H9 (cell line): ENCODE measurements around the gene KIF9. TPM values are rescaled to one million over a fixed set of nuclear protein-coding genes. Genes with fewer than 3 reads are reported as not detected.
"Not testable (repeated sequence)": the region's sequence is repeated elsewhere in the genome, so short reads cannot be mapped to it uniquely, and the experiment has no call there.

Experiments
- DNase-seq: peaks from one replicate; pipeline ENCODE4 v3.0.0-alpha.2; 2017
- H2AFZ ChIP-seq: one replicate; pipeline ENCODE4 v1.6.1; 2013; ENCODE audit warnings: mild to moderate bottlenecking, low read length, control low read depth, moderate library complexity
- H2AK5ac ChIP-seq: 2 replicates; pipeline ENCODE4 v1.6.1; 2013; ENCODE audit warnings: low read length, control low read depth, mixed read lengths; ENCODE audit not compliant: insufficient read length
- H2BK120ac ChIP-seq: one replicate; pipeline ENCODE4 v1.6.1; 2013; ENCODE audit warnings: low read depth, mild to moderate bottlenecking, low read length, control low read depth, inconsistent platforms; ENCODE audit not compliant: poor library complexity, severe bottlenecking
- H2BK12ac ChIP-seq: 2 replicates; pipeline ENCODE4 v1.6.1; 2013; ENCODE audit warnings: low read length, control low read depth, mixed read lengths, low read depth; ENCODE audit not compliant: insufficient read length
- H2BK15ac ChIP-seq: 2 replicates; pipeline ENCODE4 v1.6.1; 2013; ENCODE audit warnings: low read depth, low read length, control low read depth
- H2BK20ac ChIP-seq: one replicate; pipeline ENCODE4 v1.6.1; 2013; ENCODE audit warnings: low read depth, mild to moderate bottlenecking, low read length, control low read depth, inconsistent platforms; ENCODE audit not compliant: poor library complexity, severe bottlenecking
- H2BK5ac ChIP-seq: 2 replicates; pipeline ENCODE4 v1.6.1; 2013; ENCODE audit warnings: low read length, control low read depth, mixed read lengths; ENCODE audit not compliant: insufficient read length
- H3K14ac ChIP-seq: 2 replicates; pipeline ENCODE4 v1.6.1; 2013; ENCODE audit warnings: low read length, control low read depth; ENCODE audit not compliant: insufficient read depth
- H3K18ac ChIP-seq: 2 replicates; pipeline ENCODE4 v1.6.1; 2013; ENCODE audit warnings: low read depth, mild to moderate bottlenecking, mixed read lengths, low read length, control low read depth; ENCODE audit not compliant: insufficient read length
- H3K23ac ChIP-seq: 2 replicates; pipeline ENCODE4 v1.6.1; 2013; ENCODE audit warnings: low read length, control low read depth, mixed read lengths, low read depth; ENCODE audit not compliant: insufficient read length
- H3K23me2 ChIP-seq: 2 replicates; pipeline ENCODE4 v1.6.1; 2013; ENCODE audit warnings: low read depth, mild to moderate bottlenecking, mixed read lengths, low read length, control low read depth; ENCODE audit not compliant: insufficient read length, poor library complexity, severe bottlenecking
- H3K27ac ChIP-seq: 2 replicates; pipeline ENCODE4 v1.5.1; 2013; ENCODE audit warnings: low read length, control low read depth, mixed read lengths, low read depth; ENCODE audit not compliant: insufficient read length
- H3K27me3 ChIP-seq: 2 replicates; pipeline ENCODE4 v1.6.1; 2013; ENCODE audit warnings: low read length, control low read depth, inconsistent platforms; ENCODE audit not compliant: insufficient read depth
- H3K4ac ChIP-seq: 2 replicates; pipeline ENCODE4 v1.6.1; 2013; ENCODE audit warnings: low read depth, mild to moderate bottlenecking, control low read depth, inconsistent platforms, low read length, moderate library complexity
- H3K4me1 ChIP-seq: 2 replicates; pipeline ENCODE4 v1.6.1; 2013; ENCODE audit warnings: low read length, control low read depth, inconsistent platforms; ENCODE audit not compliant: insufficient read depth
- H3K4me2 ChIP-seq: 2 replicates; pipeline ENCODE4 v1.6.1; 2013; ENCODE audit warnings: low read length, control low read depth, mixed read lengths; ENCODE audit not compliant: insufficient read length, insufficient read depth
- H3K56ac ChIP-seq: 2 replicates; pipeline ENCODE4 v1.6.1; 2013; ENCODE audit warnings: low read depth, mild to moderate bottlenecking, mixed read lengths, low read length, control low read depth; ENCODE audit not compliant: insufficient read length
- H3K79me1 ChIP-seq: 2 replicates; pipeline ENCODE4 v1.6.1; 2013; ENCODE audit warnings: low read depth, mild to moderate bottlenecking, moderate library complexity, low read length, control low read depth, inconsistent platforms; ENCODE audit not compliant: insufficient read depth, poor library complexity, severe bottlenecking
- H3K79me2 ChIP-seq: 2 replicates; pipeline ENCODE4 v1.6.1; 2013; ENCODE audit warnings: low read length, control low read depth, inconsistent platforms; ENCODE audit not compliant: insufficient read depth
- H3K9ac ChIP-seq: 2 replicates; pipeline ENCODE4 v1.6.1; 2013; ENCODE audit warnings: low read length, control low read depth, mixed read lengths; ENCODE audit not compliant: insufficient read length; ENCODE audit errors: extremely low read depth
- H3K9me3 ChIP-seq: one replicate; pipeline ENCODE4 v1.6.1; 2013; ENCODE audit warnings: low read depth, low read length, inconsistent platforms; ENCODE audit not compliant: control insufficient read depth
- H3T11ph ChIP-seq: one replicate; pipeline ENCODE4 v1.6.1; 2013; ENCODE audit warnings: mild to moderate bottlenecking, low read length, control low read depth, inconsistent platforms
- H4K20me1 ChIP-seq: one replicate; pipeline ENCODE4 v1.6.1; 2013; ENCODE audit not compliant: control insufficient read depth, insufficient read length, insufficient read depth
- H4K5ac ChIP-seq: 2 replicates; pipeline ENCODE4 v1.6.1; 2013; ENCODE audit warnings: low read depth, mild to moderate bottlenecking, mixed read lengths, low read length, control low read depth; ENCODE audit not compliant: insufficient read length
- H4K8ac ChIP-seq: replicated peaks from 2 replicates; pipeline ENCODE4 v1.6.1; 2013; ENCODE audit warnings: low read length, control low read depth, mixed read lengths, low read depth; ENCODE audit not compliant: insufficient read length
- H4K91ac ChIP-seq: 2 replicates; pipeline ENCODE4 v1.6.1; 2013; ENCODE audit warnings: low read depth, mild to moderate bottlenecking, moderate library complexity, mixed read lengths, low read length, control low read depth; ENCODE audit not compliant: insufficient read length
- H3K27ac Mint-ChIP-seq, 3 experiments: 2 replicates in 2 of 3; 3 replicates in 1 of 3; pipeline ENCODE4 v1.8.0; 2020 to 2021; ENCODE audit warnings: mixed read lengths in 3 of 3, mild to moderate bottlenecking in 1 of 3, moderate library complexity in 1 of 3
- H3K27me3 Mint-ChIP-seq: 2 replicates; pipeline ENCODE4 v1.8.0; 2021; ENCODE audit warnings: low read depth, mild to moderate bottlenecking, moderate library complexity, mixed read lengths
- H3K36me3 Mint-ChIP-seq, 3 experiments: 2 replicates in 2 of 3; 3 replicates in 1 of 3; pipeline ENCODE4 v1.8.0; 2020 to 2021; ENCODE audit warnings: low read depth in 3 of 3, mixed read lengths in 3 of 3; ENCODE audit not compliant: insufficient read depth in 1 of 3
- H3K4me1 Mint-ChIP-seq, 2 experiments: 2 replicates each; pipeline ENCODE4 v1.8.0; 2020; ENCODE audit warnings: mixed read lengths in 2 of 2
- H3K4me3 Mint-ChIP-seq, 2 experiments: 2 replicates in 1 of 2; 3 replicates in 1 of 2; pipeline ENCODE4 v1.8.0; 2020 to 2021; ENCODE audit warnings: mild to moderate bottlenecking in 2 of 2, mixed read lengths in 2 of 2, moderate library complexity in 1 of 2
- H3K9me3 Mint-ChIP-seq, 2 experiments: 2 replicates in 1 of 2; 3 replicates in 1 of 2; pipeline ENCODE4 v1.8.0; 2020; ENCODE audit warnings: mild to moderate bottlenecking in 2 of 2, mixed read lengths in 2 of 2, moderate library complexity in 1 of 2
- WGBS: extraction: QIAGEN DNeasy Blood & Tissue Kit; methylation state at CpG from one replicate; pipeline ENCODE4 v1.1.7; 2013; ENCODE audit warnings: missing lambda C conversion rate, low lambda C conversion rate, mixed read lengths; ENCODE audit not compliant: insufficient read length; ENCODE audit errors: extremely low coverage; 5-methylcytosine and 5-hydroxymethylcytosine counted together
- total RNA-seq: library from RNA; stranded (reverse); gene quantifications from 2 replicates; pipeline ENCODE4 v1.2.1, GENCODE V29; 2021
- TF ChIP-seq, protein P1 (sequence below): fragments of 200-600 bp; sonication (generic); conservative IDR thresholded peaks from 3 replicates; pipeline ENCODE4 v1.8.0; 2021; ENCODE audit warnings: antibody characterized with exemption, mild to moderate bottlenecking

The KIF9 gene
- total RNA-seq, 1 experiment from 2014 or later = 8.4 TPM

GRCh38 chr3:47186285-47186684 lies 96.3 kb downstream of the KIF9 start:
- no peak overlapping the region for H2BK12ac ChIP-seq
- H3K23me2 ChIP-seq = no peaks in the 10 kb centered on the region
- H3K27me3 Mint-ChIP-seq = no peaks in the 10 kb centered on the region
- H3K4me2 ChIP-seq = no peak overlapping the region
- no peak overlapping the region for H3K4me3 Mint-ChIP-seq
- H3K9me3 Mint-ChIP-seq = no peaks in the 10 kb centered on the region
- H3K18ac ChIP-seq = no peak overlapping the region
- DNase-seq = no peak
- no peak overlapping the region for H3K4ac ChIP-seq
- no peak overlapping the region for H3K27ac Mint-ChIP-seq
- H3K9ac ChIP-seq = no peak overlapping the region
- no peak overlapping the region for H3K56ac ChIP-seq
- H4K5ac ChIP-seq = no peak overlapping the region
- H2BK15ac ChIP-seq = no peak overlapping the region
- H4K20me1 ChIP-seq = no peaks in the 10 kb centered on the region
- no CpG with 5 or more reads among the region's 2 CpGs for WGBS
- no peak overlapping the region for H2BK20ac ChIP-seq
- H3K27me3 ChIP-seq = no peaks in the 10 kb centered on the region
- H4K91ac ChIP-seq = no peak overlapping the region
- peaks cover 0 to 7% (median 4%) of the 10 kb centered on the region in 3 experiments; a peak in 2 of 7 replicates for H3K36me3 Mint-ChIP-seq
- no peak overlapping the region for H3K14ac ChIP-seq
- H2AK5ac ChIP-seq = no peak overlapping the region
- no peak overlapping the region for H4K8ac ChIP-seq
- no peak overlapping the region for H2BK5ac ChIP-seq
- no peaks in the 10 kb centered on the region for H3K79me2 ChIP-seq
- H3K23ac ChIP-seq = no peak overlapping the region
- no peaks in the 10 kb centered on the region for H3K79me1 ChIP-seq
- H3K27ac ChIP-seq = no peak overlapping the region
- H3T11ph ChIP-seq = no peak overlapping the region
- H3K9me3 ChIP-seq = no peaks in the 10 kb centered on the region
- no peaks in the 10 kb centered on the region for H3K4me1 ChIP-seq
- TF ChIP-seq, protein P1, sequence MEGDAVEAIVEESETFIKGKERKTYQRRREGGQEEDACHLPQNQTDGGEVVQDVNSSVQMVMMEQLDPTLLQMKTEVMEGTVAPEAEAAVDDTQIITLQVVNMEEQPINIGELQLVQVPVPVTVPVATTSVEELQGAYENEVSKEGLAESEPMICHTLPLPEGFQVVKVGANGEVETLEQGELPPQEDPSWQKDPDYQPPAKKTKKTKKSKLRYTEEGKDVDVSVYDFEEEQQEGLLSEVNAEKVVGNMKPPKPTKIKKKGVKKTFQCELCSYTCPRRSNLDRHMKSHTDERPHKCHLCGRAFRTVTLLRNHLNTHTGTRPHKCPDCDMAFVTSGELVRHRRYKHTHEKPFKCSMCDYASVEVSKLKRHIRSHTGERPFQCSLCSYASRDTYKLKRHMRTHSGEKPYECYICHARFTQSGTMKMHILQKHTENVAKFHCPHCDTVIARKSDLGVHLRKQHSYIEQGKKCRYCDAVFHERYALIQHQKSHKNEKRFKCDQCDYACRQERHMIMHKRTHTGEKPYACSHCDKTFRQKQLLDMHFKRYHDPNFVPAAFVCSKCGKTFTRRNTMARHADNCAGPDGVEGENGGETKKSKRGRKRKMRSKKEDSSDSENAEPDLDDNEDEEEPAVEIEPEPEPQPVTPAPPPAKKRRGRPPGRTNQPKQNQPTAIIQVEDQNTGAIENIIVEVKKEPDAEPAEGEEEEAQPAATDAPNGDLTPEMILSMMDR = no peak
- no peaks in the 10 kb centered on the region for H3K4me1 Mint-ChIP-seq
- no peak overlapping the region for H2AFZ ChIP-seq
- H2BK120ac ChIP-seq = no peak overlapping the region

DNA sequence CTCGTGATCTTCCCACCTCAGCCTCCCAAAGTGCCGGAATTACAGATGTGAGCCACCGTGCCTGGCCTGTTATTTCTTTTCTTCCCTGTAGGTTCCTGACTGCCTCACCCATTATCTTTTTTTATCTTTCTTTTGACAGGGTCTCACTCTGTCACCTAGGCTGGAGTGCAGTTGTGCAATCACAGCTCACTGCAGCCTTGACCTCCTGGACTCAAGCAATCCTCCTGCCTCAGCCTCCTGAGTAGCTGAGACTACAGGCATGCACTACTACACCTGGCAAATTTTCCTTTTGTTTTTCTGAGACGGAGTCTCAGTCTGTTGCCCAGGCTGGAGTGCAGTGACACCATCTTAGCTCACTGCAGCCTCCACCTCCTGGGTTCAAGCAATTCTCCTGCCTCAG lies 100.9 kb downstream of the KIF9 start:
- H2AK5ac ChIP-seq, H2BK5ac ChIP-seq, H3T11ph ChIP-seq, H2BK15ac ChIP-seq, H3K79me1 ChIP-seq, H3K56ac ChIP-seq, H2BK20ac ChIP-seq, H3K23ac ChIP-seq, H2BK120ac ChIP-seq, H3K4me3 Mint-ChIP-seq, H3K27me3 ChIP-seq, H3K9ac ChIP-seq, H3K14ac ChIP-seq, H2AFZ ChIP-seq, H3K9me3 ChIP-seq, H3K9me3 Mint-ChIP-seq, H3K4me1 ChIP-seq, H3K27ac ChIP-seq, H3K4me1 Mint-ChIP-seq, DNase-seq, H3K4me2 ChIP-seq, H4K8ac ChIP-seq, H3K18ac ChIP-seq, H4K5ac ChIP-seq, H3K4ac ChIP-seq, H3K27me3 Mint-ChIP-seq, H3K23me2 ChIP-seq, H4K91ac ChIP-seq, H4K20me1 ChIP-seq, H2BK12ac ChIP-seq, H3K79me2 ChIP-seq, H3K27ac Mint-ChIP-seq: not testable (repeated sequence)
- peaks cover 7 to 17% (median 14%) of the 10 kb centered on the region in 3 experiments; a peak in 6 of 7 replicates for H3K36me3 Mint-ChIP-seq
- no CpG with 5 or more reads among the region's 4 CpGs for WGBS
